Kidney capillary endothelial cell (primary cell): Measurements from ENCODE around the gene ELFN2.
A peak's percentile ranks its signal among the peaks of the same experiment; 100 is the strongest.
"Not testable (repeated sequence)": the region's sequence is repeated elsewhere in the genome, so short reads cannot be mapped to it uniquely, and the experiment has no call there.

ENCODE experiments used
- DNase-seq: peaks from one replicate; pipeline ENCODE4 v3.0.0-alpha.2; 2018; ENCODE audit warnings: low spot score

The ELFN2 gene

GRCh38 chr22:37334859-37335805 lies 92.1 kb downstream of the ELFN2 start:
- no peak for DNase-seq

DNA sequence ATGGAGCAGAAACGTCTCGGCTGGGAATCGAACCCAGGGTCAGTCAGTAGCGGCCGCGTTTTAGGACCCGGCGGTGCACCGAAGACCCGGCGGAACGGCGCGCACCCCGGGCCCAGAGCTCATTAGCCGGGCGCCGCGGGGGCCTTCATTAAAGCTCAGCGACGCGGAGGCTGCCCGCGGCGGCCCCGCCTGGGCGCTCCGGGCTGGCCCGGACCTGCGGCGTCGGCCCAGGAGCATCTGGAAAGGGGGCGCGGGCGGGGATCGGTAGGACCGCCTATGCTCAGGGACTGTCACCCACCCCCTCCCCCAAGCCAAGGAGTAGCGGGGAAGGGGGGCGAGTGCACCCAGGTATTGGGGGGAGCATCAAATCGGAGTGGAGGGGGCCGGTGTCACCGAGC lies 92.8 kb downstream of the ELFN2 start:
- DNase-seq: no peak

GRCh38 chr22:37333724-37334460 lies 93.4 kb downstream of the ELFN2 start:
- DNase-seq: no peak

GRCh38 chr22:37331856-37332536 lies 95.3 kb downstream of the ELFN2 start:
- DNase-seq: no peak

GRCh38 chr22:37331034-37331428 lies 96.2 kb downstream of the ELFN2 start:
- no peak for DNase-seq

DNA sequence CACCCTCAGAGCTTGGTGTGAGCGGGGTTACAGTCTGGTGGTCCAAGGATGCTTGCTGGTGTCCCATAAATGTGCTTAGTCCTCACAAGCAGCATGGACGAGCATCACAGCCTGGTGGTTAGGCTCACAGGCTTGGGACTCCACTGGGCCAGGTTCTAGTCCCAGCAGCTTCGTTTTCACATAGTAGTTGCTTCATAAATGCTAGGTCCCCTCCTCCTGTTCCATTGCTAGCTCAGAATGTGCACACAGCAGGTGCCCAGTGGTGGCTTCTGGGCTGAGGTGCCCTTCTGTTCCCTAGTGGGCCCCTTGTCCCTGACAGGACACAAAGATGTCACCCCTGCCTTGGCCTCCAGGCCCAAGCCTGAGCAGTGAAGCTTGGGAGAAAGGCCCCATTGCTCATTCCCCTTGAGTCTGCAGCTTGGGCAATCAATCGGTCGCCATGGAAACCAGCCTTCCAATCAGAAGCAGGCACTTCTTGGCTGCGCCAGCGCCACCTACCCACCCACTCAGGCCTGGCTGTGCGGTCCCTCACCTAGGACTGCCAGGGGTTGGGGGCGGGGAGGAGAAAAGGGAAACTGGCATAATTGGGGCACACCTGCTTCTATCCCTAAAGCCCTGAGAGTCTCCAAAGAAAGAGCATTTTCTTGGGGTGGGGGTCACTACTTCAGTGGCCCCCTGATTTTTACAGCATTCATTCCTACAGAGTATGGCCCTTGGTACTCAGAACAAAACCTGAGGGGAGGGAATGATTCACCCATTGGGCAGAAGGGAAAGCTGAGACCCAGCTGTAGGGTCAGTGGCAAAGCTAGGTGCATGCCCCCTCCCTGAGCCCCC lies 96.9 kb downstream of the ELFN2 start:
- no peak for DNase-seq

GRCh38 chr22:37329238-37330140 lies 97.8 kb downstream of the ELFN2 start:
- no peak for DNase-seq

DNA sequence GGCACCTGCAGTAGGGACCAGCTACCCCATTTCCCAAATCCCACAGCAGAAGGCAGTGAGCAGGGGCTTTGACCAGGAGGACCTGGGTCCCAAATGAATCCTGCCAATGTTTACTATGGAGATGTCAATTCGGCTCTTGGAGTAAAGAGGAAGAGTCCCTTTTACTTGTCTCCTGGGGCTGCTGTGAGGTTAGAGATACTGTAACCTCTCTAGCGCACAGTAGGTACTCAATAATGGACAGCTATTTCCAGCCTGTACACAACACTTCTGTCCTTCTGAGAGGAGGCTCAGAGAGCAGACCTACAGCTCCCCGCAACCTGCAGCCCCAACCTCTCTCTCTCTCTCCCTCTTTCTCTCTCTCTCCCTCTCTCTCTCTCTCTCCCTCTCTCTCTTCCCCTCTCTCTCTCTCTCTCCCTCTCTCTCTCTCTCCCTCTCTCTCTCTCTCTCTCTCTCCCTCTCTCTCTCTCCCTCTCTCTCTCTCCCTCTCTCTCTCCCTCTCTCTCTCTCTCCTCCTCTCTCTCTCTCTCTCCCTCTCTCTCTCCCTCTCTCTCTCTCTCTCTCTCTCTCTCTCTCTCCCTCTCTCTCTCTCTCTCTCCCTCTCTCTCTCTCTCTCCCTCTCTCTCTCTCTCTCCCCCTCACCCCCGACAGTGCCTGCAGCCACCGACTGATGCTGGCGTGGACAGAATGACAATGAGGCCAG lies 98.6 kb downstream of the ELFN2 start:
- not testable (repeated sequence) for DNase-seq

GRCh38 chr22:37328017-37328416 lies 99.3 kb downstream of the ELFN2 start:
- peak; percentile 87 for DNase-seq

- no peak for DNase-seq
These were observed 100.6 kb downstream of the ELFN2 start for GRCh38 chr22:37326726-37327125.

- no peak for DNase-seq
These were observed 102.3 kb downstream of the ELFN2 start for GRCh38 chr22:37325039-37325395.

DNA sequence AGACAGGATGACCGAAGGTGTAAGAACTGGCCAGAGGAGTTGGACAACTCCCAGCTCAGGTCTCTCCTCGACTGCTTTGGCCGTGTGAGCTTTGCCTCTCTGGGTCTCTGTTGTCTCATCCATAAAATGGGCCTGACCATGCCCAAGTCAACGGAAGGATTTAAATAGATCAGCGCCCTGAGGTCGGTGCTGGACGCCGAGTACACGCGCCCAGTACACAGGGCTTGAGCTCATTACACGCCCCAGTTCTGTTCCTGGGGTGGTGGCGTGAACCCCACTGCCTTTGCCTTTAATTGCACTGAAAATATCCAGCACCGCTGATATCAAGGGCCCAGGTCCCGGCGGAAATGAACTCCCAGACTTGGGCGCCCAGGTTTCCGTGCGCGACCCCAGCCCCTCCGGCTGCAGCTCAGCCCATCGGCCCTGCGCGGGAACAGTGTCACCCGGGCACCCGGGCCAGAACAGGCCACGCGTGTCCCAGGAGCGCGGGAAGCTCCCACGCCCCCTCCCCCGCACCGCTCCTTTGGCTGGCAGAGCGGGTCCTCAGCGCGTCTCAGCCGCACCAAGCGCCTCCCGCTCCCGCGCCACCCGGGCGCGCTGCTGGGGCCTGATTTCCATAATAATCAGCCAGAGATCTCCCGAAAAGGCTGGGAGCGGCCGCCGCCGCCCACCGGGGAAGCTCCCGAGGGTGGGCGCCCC lies 102.8 kb downstream of the ELFN2 start:
- DNase-seq: no peak

GRCh38 chr22:37320726-37321677 lies 106.3 kb downstream of the ELFN2 start:
- DNase-seq: no peak

GRCh38 chr22:37319469-37319868 lies 107.8 kb downstream of the ELFN2 start:
- DNase-seq: no peak

DNA sequence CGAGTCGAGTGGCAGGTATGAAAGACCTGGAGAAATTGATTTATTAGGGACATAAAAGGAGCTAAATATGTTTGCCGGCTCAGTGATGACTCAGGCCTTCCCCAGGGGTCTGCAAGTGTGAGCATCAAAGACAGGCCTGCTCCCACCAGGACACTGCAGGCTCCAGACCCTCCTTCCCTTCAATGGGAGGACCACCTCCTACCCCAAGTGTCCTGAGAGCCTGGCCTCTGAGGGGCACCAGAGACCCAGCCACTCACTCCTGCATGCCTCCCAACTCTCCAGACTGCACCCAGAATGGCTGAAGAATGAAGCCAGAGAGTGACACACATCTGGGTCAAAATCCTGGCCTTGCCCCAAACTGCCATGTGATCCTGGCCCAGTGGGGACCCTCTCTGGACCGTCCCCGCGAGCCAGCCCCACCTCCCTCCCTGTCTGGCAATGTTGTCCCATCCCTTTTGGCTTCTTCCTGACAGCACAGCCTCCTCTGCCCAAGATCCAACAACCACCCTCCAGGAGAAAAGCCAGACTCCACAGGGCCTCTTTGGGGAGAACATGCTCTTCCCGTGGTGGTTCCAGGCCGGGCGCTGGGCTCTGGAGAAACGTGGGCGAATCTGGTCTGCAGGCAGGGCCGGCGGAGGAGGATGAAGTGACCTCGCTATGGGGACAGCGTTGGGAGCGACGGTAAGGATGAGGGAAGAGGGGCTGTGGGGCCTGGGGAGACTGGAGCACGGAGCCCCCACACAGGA lies 108.7 kb downstream of the ELFN2 start:
- DNase-seq: no peak
